IMR-90 (cell line): ENCODE results near the gene ITPR2. TPM values are rescaled to one million over a fixed set of nuclear protein-coding genes. Genes with fewer than 3 reads are reported as not detected.

Experiments used
- ATAC-seq: fragments of 200-7000 bp; cut with Tn5 transposase; 2 replicates; pipeline ENCODE4 v1.9.1; 2020; ENCODE audit warnings: low read depth, mild to moderate bottlenecking, moderate library complexity
- BruUV-seq: library from RNA; stranded (reverse); fragments of 400-500 nt; replicated peaks from 2 replicates; lab custom pipeline; 2021; lab: Mats Ljungman, UMichigan
- CTCF ChIA-PET: fragments of 300-600 bp; formaldehyde crosslinking; extraction: SDS; loops from one replicate; lab custom pipeline; 2021; ENCODE audit warnings: antibody characterized with exemption; lab: Yijun Ruan, JAX
- POLR2A ChIA-PET: fragments of 300-600 bp; sonication (Branson Sonifier 250); formaldehyde crosslinking; loops from one replicate; lab custom pipeline; 2022; ENCODE audit warnings: antibody characterized with exemption; ENCODE audit not compliant: unreplicated experiment; lab: Charles Lee
- DNase-seq: peaks from one replicate; pipeline ENCODE4 v3.0.0; 2013
- H2AFZ ChIP-seq: replicated peaks from 2 replicates; pipeline ENCODE3; 2013; ENCODE audit warnings: low read length, mild to moderate bottlenecking; ENCODE audit not compliant: poor library complexity
- H2AK5ac ChIP-seq: 2 replicates; pipeline ENCODE4 v1.6.1; 2013; ENCODE audit warnings: low read depth, low read length, inconsistent platforms
- H2AK9ac ChIP-seq: replicated peaks from 2 replicates; pipeline ENCODE3; 2013; ENCODE audit warnings: mild to moderate bottlenecking, low read depth, low read length, moderate library complexity; ENCODE audit not compliant: poor library complexity
- H2BK120ac ChIP-seq: 2 replicates; pipeline ENCODE4 v1.6.1; 2013; ENCODE audit warnings: low read depth, low read length, inconsistent platforms
- H2BK15ac ChIP-seq: 3 replicates; pipeline ENCODE4 v1.6.1; 2013; ENCODE audit warnings: low read depth, low read length, inconsistent platforms
- H2BK20ac ChIP-seq: 2 replicates; pipeline ENCODE4 v1.6.1; 2013; ENCODE audit warnings: low read depth, mild to moderate bottlenecking, inconsistent platforms, low read length, moderate library complexity
- H2BK5ac ChIP-seq: 2 replicates; pipeline ENCODE4 v1.6.1; 2013; ENCODE audit warnings: mild to moderate bottlenecking, low read depth, low read length, inconsistent platforms; ENCODE audit not compliant: poor library complexity, severe bottlenecking
- H3K14ac ChIP-seq: replicated peaks from 2 replicates; pipeline ENCODE4 v1.6.1; 2013; ENCODE audit warnings: low read depth, low read length, inconsistent platforms
- H3K18ac ChIP-seq: 2 replicates; pipeline ENCODE4 v1.6.1; 2013; ENCODE audit warnings: low read depth, low read length, control low read depth
- H3K23ac ChIP-seq: 2 replicates; pipeline ENCODE4 v1.6.1; 2013; ENCODE audit warnings: low read depth, low read length, inconsistent platforms
- H3K27ac ChIP-seq: 2 replicates; pipeline ENCODE4 v1.5.1; 2013; ENCODE audit warnings: mild to moderate bottlenecking, control low read depth, low read length; ENCODE audit not compliant: insufficient read depth
- H3K27me3 ChIP-seq: 2 replicates; pipeline ENCODE4 v1.6.1; 2013; ENCODE audit warnings: low read length; ENCODE audit not compliant: control insufficient read depth, insufficient read depth
- H3K36me3 ChIP-seq: 2 replicates; pipeline ENCODE4 v1.6.1; 2013; ENCODE audit warnings: low read length, mixed read lengths; ENCODE audit not compliant: control insufficient read depth, insufficient read depth
- H3K4ac ChIP-seq: 2 replicates; pipeline ENCODE4 v1.6.1; 2013; ENCODE audit warnings: low read depth, low read length, inconsistent platforms
- H3K4me1 ChIP-seq: 2 replicates; pipeline ENCODE4 v1.6.1; 2013; ENCODE audit warnings: low read length, mixed read lengths; ENCODE audit not compliant: control insufficient read depth, insufficient read depth
- H3K4me2 ChIP-seq: 2 replicates; pipeline ENCODE4 v1.6.1; 2013; ENCODE audit warnings: low read depth, mild to moderate bottlenecking, control low read depth, low read length, moderate library complexity
- H3K4me3 ChIP-seq: 2 replicates; pipeline ENCODE4 v1.5.1; 2013; ENCODE audit warnings: low read depth, mild to moderate bottlenecking, control low read depth, low read length, moderate library complexity; ENCODE audit not compliant: insufficient read depth
- H3K56ac ChIP-seq: 2 replicates; pipeline ENCODE4 v1.6.1; 2013; ENCODE audit warnings: low read length, inconsistent platforms; ENCODE audit not compliant: insufficient read depth; ENCODE audit errors: extremely low read depth
- H3K79me1 ChIP-seq, 2 experiments: 2 replicates each; pipeline ENCODE4 v1.6.1; 2013; ENCODE audit warnings: low read length in 2 of 2, inconsistent platforms in 1 of 2, low read depth in 1 of 2
- H3K9ac ChIP-seq: 2 replicates; pipeline ENCODE4 v1.6.1; 2013; ENCODE audit warnings: low read depth, low read length, control low read depth
- H3K9me1 ChIP-seq: 2 replicates; pipeline ENCODE4 v1.6.1; 2013; ENCODE audit warnings: low read length, inconsistent platforms; ENCODE audit not compliant: insufficient read depth
- H3K9me3 ChIP-seq: 2 replicates; pipeline ENCODE4 v1.6.1; 2013; ENCODE audit warnings: low read length; ENCODE audit not compliant: control insufficient read depth, insufficient read depth
- H4K20me1 ChIP-seq: 2 replicates; pipeline ENCODE4 v1.6.1; 2013; ENCODE audit warnings: low read length, inconsistent platforms; ENCODE audit not compliant: insufficient read depth
- H4K5ac ChIP-seq: 2 replicates; pipeline ENCODE4 v1.6.1; 2013; ENCODE audit warnings: mild to moderate bottlenecking, low read depth, low read length, control low read depth
- H4K8ac ChIP-seq, 2 experiments: 2 replicates each; pipeline ENCODE4 v1.6.1; 2013; ENCODE audit warnings: low read depth in 2 of 2, low read length in 2 of 2, control low read depth in 1 of 2, inconsistent platforms in 1 of 2
- H4K91ac ChIP-seq: 2 replicates; pipeline ENCODE4 v1.6.1; 2013; ENCODE audit warnings: low read depth, low read length, inconsistent platforms; ENCODE audit not compliant: insufficient read depth
- CEBPB ChIP-seq: IDR thresholded peaks from 2 replicates; pipeline ENCODE4 v1.6.1; 2012; ENCODE audit warnings: low read depth, low read length, improper control_type of control experiment
- CHD1 ChIP-seq: IDR thresholded peaks from 2 replicates; pipeline ENCODE4 v1.6.1; 2012; ENCODE audit warnings: low read depth, low read length, improper control_type of control experiment
- ELK1 ChIP-seq: fragments of 150-350 bp; IDR thresholded peaks from 2 replicates; pipeline ENCODE4 v1.6.1; 2016; ENCODE audit warnings: low read depth, mild to moderate bottlenecking, low read length, moderate library complexity, borderline replicate concordance
- FOS ChIP-seq: fragments of 150-350 bp; IDR thresholded peaks from 2 replicates; pipeline ENCODE4 v1.6.1; 2016; ENCODE audit warnings: low read depth, low read length
- MAZ ChIP-seq: IDR thresholded peaks from 2 replicates; pipeline ENCODE4 v1.6.1; 2012; ENCODE audit warnings: low read depth, mild to moderate bottlenecking, low read length, improper control_type of control experiment, moderate library complexity, borderline replicate concordance
- NFE2L2 ChIP-seq: fragments of 150-350 bp; IDR thresholded peaks from 2 replicates; pipeline ENCODE4 v1.6.1; 2016; ENCODE audit warnings: low read depth, mild to moderate bottlenecking, low read length
- POLR2A ChIP-seq: IDR thresholded peaks from 2 replicates; pipeline ENCODE4 v1.6.1; 2012; ENCODE audit warnings: mild to moderate bottlenecking, low read depth, low read length
- RAD21 ChIP-seq: IDR thresholded peaks from 2 replicates; pipeline ENCODE4 v1.6.1; 2012; ENCODE audit warnings: low read length, improper control_type of control experiment
- RCOR1 ChIP-seq: IDR thresholded peaks from 2 replicates; pipeline ENCODE4 v1.6.1; 2012; ENCODE audit warnings: mild to moderate bottlenecking, low read length, improper control_type of control experiment; ENCODE audit not compliant: insufficient replicate concordance
- WGBS, 2 experiments: methylation state at CpG; one replicate each; pipeline versions ENCODE4 v1.1.5 to v1.1.7; 2013; ENCODE audit warnings: missing lambda C conversion rate in 2 of 2; ENCODE audit not compliant: insufficient read length in 1 of 2; ENCODE audit errors: extremely low coverage in 2 of 2; 5-methylcytosine and 5-hydroxymethylcytosine counted together
- dilution Hi-C: fragments of 300-500 bp; cut with HindIII; formaldehyde crosslinking; loops from one replicate; pipeline ENCODE4 v1.14.3; 2018; ENCODE audit warnings: low sequenced_read_pairs; ENCODE audit not compliant: unreplicated experiment
- in situ Hi-C: fragments of 300-500 bp; cut with MboI; formaldehyde crosslinking; loops from 3 replicates; pipeline ENCODE4 v1.14.3; 2019; ENCODE audit warnings: low sequenced_read_pairs, inconsistent platforms, mixed read lengths
- intact Hi-C: fragments of 100-400 bp; cut with micrococcal nuclease; formaldehyde crosslinking; loops from 2 replicates; pipeline ENCODE4 v1.10.0; 2022
- polyA plus RNA-seq, 3 experiments: library from polyadenylated mRNA; depleted of rRNA; stranded (reverse); fragments of >200 nt; gene quantifications; 2 replicates each; pipeline ENCODE4 v1.2.3, GENCODE V29; 2012; ENCODE audit warnings: low replicate concordance in 1 of 3
- total RNA-seq: library from RNA; depleted of rRNA; stranded (reverse); fragments of >200 nt; gene quantifications from 2 replicates; pipeline ENCODE4 v1.2.3, GENCODE V29; 2012
- TF ChIP-seq, protein P1 (sequence below): conservative IDR thresholded peaks from 2 replicates; pipeline ENCODE4 v1.5.1; 2012; ENCODE audit warnings: mild to moderate bottlenecking, low read depth, low read length, improper control_type of control experiment
- TF ChIP-seq, protein P2 (sequence below): fragments of 150-350 bp; IDR thresholded peaks from 2 replicates; pipeline ENCODE4 v1.6.1; 2017; ENCODE audit warnings: mild to moderate bottlenecking, antibody characterized with exemption, low read length, low read depth

ITPR2 gene
- total and polyA plus RNA-seq, 2 of the 4 experiments (the other 2 are of a cell fraction) = 1.2 to 9.0 TPM

GRCh38 chr12:26608706-26609105, 224.3 kb downstream of the ITPR2 start:
- no peaks in the 10 kb centered on the region for H3K79me1 ChIP-seq
- H3K56ac ChIP-seq = no peak overlapping the region
- no peaks in the 10 kb centered on the region for H3K9me3 ChIP-seq
- H3K14ac ChIP-seq = no peak overlapping the region
- H3K9me1 ChIP-seq = no peaks in the 10 kb centered on the region; the same call in 1 of the 2 replicates
- CTCF ChIA-PET = no interaction called here
- DNase-seq (no peak), ATAC-seq (no peak)
- H3K4ac ChIP-seq = no peak overlapping the region
- H2BK120ac ChIP-seq = no peak overlapping the region
- no peak overlapping the region for H3K23ac ChIP-seq
- BruUV-seq = no TSS peak
- H3K4me3 ChIP-seq = no peak overlapping the region
- H4K5ac ChIP-seq = no peak overlapping the region
- H4K8ac ChIP-seq = no peak overlapping the region
- H2AFZ ChIP-seq = no peak overlapping the region
- dilution Hi-C loops (no loop called here), in situ Hi-C loops (no loop called here), intact Hi-C loops (no loop called here)
- WGBS, 2 experiments = no CpG with 5 or more reads among the region's 2 CpGs
- no peak overlapping the region for H2AK5ac ChIP-seq
- no peak overlapping the region for H2AK9ac ChIP-seq
- no peak overlapping the region for H3K4me2 ChIP-seq
- no peak overlapping the region for H3K9ac ChIP-seq
- no peak overlapping the region for H2BK5ac ChIP-seq
- H3K27me3 ChIP-seq = no peaks in the 10 kb centered on the region
- H4K91ac ChIP-seq = no peak overlapping the region
- TF ChIP-seq CEBPB (no peak), NFE2L2 (no peak), RCOR1 (no peak), POLR2A (no peak), ELK1 (no peak), MAZ (no peak), RAD21 (no peak), FOS (no peak), CHD1 (no peak)
- TF ChIP-seq, protein P1, sequence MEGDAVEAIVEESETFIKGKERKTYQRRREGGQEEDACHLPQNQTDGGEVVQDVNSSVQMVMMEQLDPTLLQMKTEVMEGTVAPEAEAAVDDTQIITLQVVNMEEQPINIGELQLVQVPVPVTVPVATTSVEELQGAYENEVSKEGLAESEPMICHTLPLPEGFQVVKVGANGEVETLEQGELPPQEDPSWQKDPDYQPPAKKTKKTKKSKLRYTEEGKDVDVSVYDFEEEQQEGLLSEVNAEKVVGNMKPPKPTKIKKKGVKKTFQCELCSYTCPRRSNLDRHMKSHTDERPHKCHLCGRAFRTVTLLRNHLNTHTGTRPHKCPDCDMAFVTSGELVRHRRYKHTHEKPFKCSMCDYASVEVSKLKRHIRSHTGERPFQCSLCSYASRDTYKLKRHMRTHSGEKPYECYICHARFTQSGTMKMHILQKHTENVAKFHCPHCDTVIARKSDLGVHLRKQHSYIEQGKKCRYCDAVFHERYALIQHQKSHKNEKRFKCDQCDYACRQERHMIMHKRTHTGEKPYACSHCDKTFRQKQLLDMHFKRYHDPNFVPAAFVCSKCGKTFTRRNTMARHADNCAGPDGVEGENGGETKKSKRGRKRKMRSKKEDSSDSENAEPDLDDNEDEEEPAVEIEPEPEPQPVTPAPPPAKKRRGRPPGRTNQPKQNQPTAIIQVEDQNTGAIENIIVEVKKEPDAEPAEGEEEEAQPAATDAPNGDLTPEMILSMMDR = no peak
- TF ChIP-seq, protein P2, sequence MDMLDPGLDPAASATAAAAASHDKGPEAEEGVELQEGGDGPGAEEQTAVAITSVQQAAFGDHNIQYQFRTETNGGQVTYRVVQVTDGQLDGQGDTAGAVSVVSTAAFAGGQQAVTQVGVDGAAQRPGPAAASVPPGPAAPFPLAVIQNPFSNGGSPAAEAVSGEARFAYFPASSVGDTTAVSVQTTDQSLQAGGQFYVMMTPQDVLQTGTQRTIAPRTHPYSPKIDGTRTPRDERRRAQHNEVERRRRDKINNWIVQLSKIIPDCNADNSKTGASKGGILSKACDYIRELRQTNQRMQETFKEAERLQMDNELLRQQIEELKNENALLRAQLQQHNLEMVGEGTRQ = no peak
- no peaks in the 10 kb centered on the region for H3K4me1 ChIP-seq
- no peak overlapping the region for H3K27ac ChIP-seq
- no peak overlapping the region for H2BK15ac ChIP-seq
- H3K36me3 ChIP-seq = no peaks in the 10 kb centered on the region
- H4K20me1 ChIP-seq = no peaks in the 10 kb centered on the region
- no peak overlapping the region for H3K18ac ChIP-seq
- H2BK20ac ChIP-seq = no peak overlapping the region
- POLR2A ChIA-PET = no interaction called here
